ENCODE results near the gene KRI1. TPM values are rescaled to one million over a fixed set of nuclear protein-coding genes. Genes with fewer than 3 reads are reported as not detected.
"Not testable (repeated sequence)": the region's sequence is repeated elsewhere in the genome, so short reads cannot be mapped to it uniquely, and the experiment has no call there.

Gene KRI1
- polyA plus RNA-seq, 1 experiment, result 11.3 TPM

GRCh38 chr19:10543420-10544241 is 22.2 kb downstream of the KRI1 start, which contains the start of gene ATG4D:
ATG4D (plus strand) TSS chr19:10543904; CDS start chr19:10544091, 187 bp downstream.
- no peak for TF ChIP-seq CTCF (IDR thresholded peaks at IDR 0.05; ENCODE audit: low read depth, low read length)
- H3K9me3 ChIP-seq (ENCODE audit: control insufficient read depth, insufficient read depth, low read length), result no peaks in the 10 kb centered on the region; the same call in 1 of the 2 replicates
- DNase-seq (ENCODE audit: low read depth, low spot score), result no peak
- H3K27ac ChIP-seq (ENCODE audit: low read depth, low read length), result no peak within 1 kb of the TSS
- no peaks in the 10 kb centered on the region for H3K27me3 ChIP-seq (ENCODE audit: control insufficient read depth, insufficient read depth, low read length)
- ChIA-PET CTCF (interaction anchor here (0.5 to 1.1 kb wide), 2 partner anchors 38 to 101 kb away, joined by 3 read pairs; no protein-coding TSS in a partner anchor), POLR2A (no interaction called here)
- peak within 1 kb of the TSS; percentile 80 for H3K4me3 ChIP-seq (ENCODE audit: low read depth, low read length)

GRCh38 chr19:10543059-10543419 is 22.8 kb downstream of the KRI1 start:
- Histone ChIP-seq H3K27ac (ENCODE audit: low read depth, low read length) (no peak overlapping the region), H3K4me3 (ENCODE audit: low read depth, low read length) (no peak overlapping the region; the same call in 1 of the 2 replicates), H3K9me3 (ENCODE audit: control insufficient read depth, insufficient read depth, low read length) (no peaks in the 10 kb centered on the region; the same call in 1 of the 2 replicates), H3K27me3 (ENCODE audit: control insufficient read depth, insufficient read depth, low read length) (no peaks in the 10 kb centered on the region)
- ChIA-PET CTCF (interaction anchor here (0.5 to 1.1 kb wide), 3 partner anchors 17 to 102 kb away, joined by 3 read pairs; no protein-coding TSS in a partner anchor), POLR2A (no interaction called here)
- DNase-seq (ENCODE audit: low read depth, low spot score), result no peak
- no peak for TF ChIP-seq CTCF (IDR thresholded peaks at IDR 0.05; ENCODE audit: low read depth, low read length)

GRCh38 chr19:10539016-10539415 is 26.8 kb downstream of the KRI1 start:
- H3K9me3 ChIP-seq (ENCODE audit: control insufficient read depth, insufficient read depth, low read length); CTCF ChIA-PET: not testable (repeated sequence)

GRCh38 chr19:10538204-10538983 is 27.4 kb downstream of the KRI1 start:
- Histone ChIP-seq H3K4me3 (ENCODE audit: low read depth, low read length) (no peak overlapping the region), H3K9me3 (ENCODE audit: control insufficient read depth, insufficient read depth, low read length) (no peaks in the 10 kb centered on the region; the same call in 1 of the 2 replicates), H3K27me3 (ENCODE audit: control insufficient read depth, insufficient read depth, low read length) (peaks cover 8% of the 10 kb centered on the region), H3K27ac (ENCODE audit: low read depth, low read length) (no peak overlapping the region)
- ChIA-PET POLR2A (no interaction called here), CTCF (interaction anchor here (0.7 kb wide), 1 partner anchor 33 kb away, joined by 4 read pairs; no protein-coding TSS in a partner anchor)
- DNase-seq (ENCODE audit: low read depth, low spot score), result no peak
- TF ChIP-seq CTCF (IDR thresholded peaks at IDR 0.05; ENCODE audit: low read depth, low read length), result no peak

More at GRCh38 chr19:10539016-10539415, 26.8 kb downstream of the KRI1 start:
- H3K4me3 ChIP-seq (ENCODE audit: low read depth, low read length); H3K27ac ChIP-seq (ENCODE audit: low read depth, low read length); POLR2A ChIA-PET; H3K27me3 ChIP-seq (ENCODE audit: control insufficient read depth, insufficient read depth, low read length); DNase-seq (ENCODE audit: low read depth, low spot score): not testable (repeated sequence)

- no peak for TF ChIP-seq CTCF (IDR thresholded peaks at IDR 0.05; ENCODE audit: low read depth, low read length)
- H3K9me3 ChIP-seq (ENCODE audit: control insufficient read depth, insufficient read depth, low read length), result no peaks in the 10 kb centered on the region
- H3K27ac ChIP-seq (ENCODE audit: low read depth, low read length), result no peak overlapping the region
- H3K4me3 ChIP-seq (ENCODE audit: low read depth, low read length), result no peak overlapping the region
- ChIA-PET POLR2A (interaction anchor here (0.5 kb wide), 1 partner anchor 204 kb away, joined by 3 read pairs; no protein-coding TSS in a partner anchor), CTCF (interaction anchor here (0.7 kb wide), 1 partner anchor 32 kb away, joined by 4 read pairs; no protein-coding TSS in a partner anchor)
- peaks cover 8% of the 10 kb centered on the region for H3K27me3 ChIP-seq (ENCODE audit: control insufficient read depth, insufficient read depth, low read length)
- DNase-seq (ENCODE audit: low read depth, low spot score), result no peak
Observed at GRCh38 chr19:10537668-10538067, 28.1 kb downstream of the KRI1 start.

Measured in AG04450 (cell line).